Bronchial epithelial cell (primary cell): ENCODE measurements around the gene SHANK1. TPM values are rescaled to one million over a fixed set of nuclear protein-coding genes. Genes with fewer than 3 reads are reported as not detected.

Source experiments
- DNase-seq: peaks from one replicate; pipeline ENCODE4 v3.0.0-alpha.2; 2010; ENCODE audit warnings: low read depth
- FAIRE-seq: peaks from 2 replicates; lab custom pipeline; 2011; peaks lifted over from hg19 to GRCh38; lab: Jason Lieb, UNC
- H3K27me3 ChIP-seq: 2 replicates; pipeline ENCODE4 v1.5.1; 2011; ENCODE audit warnings: low read length; ENCODE audit not compliant: control insufficient read depth, insufficient read depth
- H3K36me3 ChIP-seq: 2 replicates; pipeline ENCODE4 v1.5.1; 2011; ENCODE audit warnings: low read length; ENCODE audit not compliant: control insufficient read depth, insufficient read depth
- H3K4me3 ChIP-seq: 2 replicates; pipeline ENCODE4 v1.5.1; 2011; ENCODE audit warnings: mild to moderate bottlenecking, low read depth, low read length, control low read depth
- CTCF ChIP-seq: IDR thresholded peaks from 2 replicates; pipeline ENCODE4 v1.5.1; 2011; ENCODE audit warnings: mild to moderate bottlenecking, moderate library complexity, low read length, control low read depth, inconsistent platforms; ENCODE audit not compliant: insufficient read depth, severe bottlenecking
- total RNA-seq: library from RNA; depleted of rRNA; stranded (reverse); fragments of >200 nt; gene quantifications from 2 replicates; pipeline ENCODE4 v1.2.1, GENCODE V29; 2014

The SHANK1 gene
- total RNA-seq, 1 donor from 2014 or later, result not detected

GRCh38 chr19:50720181-50720920, 749 bp upstream of the SHANK1 start:
- no peak for TF ChIP-seq CTCF
- DNase-seq (no peak), FAIRE-seq (peak; percentile 90)
- no peaks in the 10 kb centered on the region for H3K36me3 ChIP-seq
- peaks cover 7% of the 10 kb centered on the region for H3K27me3 ChIP-seq
- no peak overlapping the region for H3K4me3 ChIP-seq

- FAIRE-seq (no peak), DNase-seq (no peak)
- no peaks in the 10 kb centered on the region for H3K36me3 ChIP-seq
- H3K4me3 ChIP-seq, result no peak overlapping the region
- H3K27me3 ChIP-seq, result peaks cover 5% of the 10 kb centered on the region
- no peak for TF ChIP-seq CTCF
Measured at GRCh38 chr19:50719119-50719435, 525 bp downstream of the SHANK1 start.

GRCh38 chr19:50718255-50719118, 1.1 kb downstream of the SHANK1 start:
- DNase-seq (no peak), FAIRE-seq (no peak)
- TF ChIP-seq CTCF, result no peak
- Histone ChIP-seq H3K4me3 (no peak overlapping the region), H3K27me3 (peaks cover 5% of the 10 kb centered on the region), H3K36me3 (no peaks in the 10 kb centered on the region)

- no peak for TF ChIP-seq CTCF
- Histone ChIP-seq H3K4me3 (no peak overlapping the region), H3K27me3 (peaks cover 5% of the 10 kb centered on the region), H3K36me3 (no peaks in the 10 kb centered on the region)
- FAIRE-seq (no peak), DNase-seq (no peak)
Measured at GRCh38 chr19:50717891-50718254, 1.7 kb downstream of the SHANK1 start.

GRCh38 chr19:50717026-50717723, 2.4 kb downstream of the SHANK1 start:
- Histone ChIP-seq H3K27me3 (peaks cover 5% of the 10 kb centered on the region), H3K36me3 (no peaks in the 10 kb centered on the region), H3K4me3 (no peak overlapping the region)
- DNase-seq (no peak), FAIRE-seq (no peak)
- TF ChIP-seq CTCF, result no peak
